22Rv1 (cell line): ENCODE results near the gene STIL.
"Not testable (repeated sequence)": the region's sequence is repeated elsewhere in the genome, so short reads cannot be mapped to it uniquely, and the experiment has no call there.

Experiments
- H3K27ac ChIP-seq: fragments of 450-650 bp; 2 replicates; pipeline ENCODE4 v1.5.1; 2017
- ZFX ChIP-seq: fragments of 450-650 bp; IDR thresholded peaks from 2 replicates; pipeline ENCODE4 v1.6.1; 2017; ENCODE audit warnings: antibody characterized with exemption, borderline replicate concordance
- TF ChIP-seq, protein P1 (sequence below): fragments of 450-650 bp; IDR thresholded peaks from 2 replicates; pipeline ENCODE4 v1.5.1; 2017; ENCODE audit warnings: mild to moderate bottlenecking

STIL gene

GRCh38 chr1:47317841-47318240, 3.9 kb upstream of the STIL start:
- TF ChIP-seq, protein P1, sequence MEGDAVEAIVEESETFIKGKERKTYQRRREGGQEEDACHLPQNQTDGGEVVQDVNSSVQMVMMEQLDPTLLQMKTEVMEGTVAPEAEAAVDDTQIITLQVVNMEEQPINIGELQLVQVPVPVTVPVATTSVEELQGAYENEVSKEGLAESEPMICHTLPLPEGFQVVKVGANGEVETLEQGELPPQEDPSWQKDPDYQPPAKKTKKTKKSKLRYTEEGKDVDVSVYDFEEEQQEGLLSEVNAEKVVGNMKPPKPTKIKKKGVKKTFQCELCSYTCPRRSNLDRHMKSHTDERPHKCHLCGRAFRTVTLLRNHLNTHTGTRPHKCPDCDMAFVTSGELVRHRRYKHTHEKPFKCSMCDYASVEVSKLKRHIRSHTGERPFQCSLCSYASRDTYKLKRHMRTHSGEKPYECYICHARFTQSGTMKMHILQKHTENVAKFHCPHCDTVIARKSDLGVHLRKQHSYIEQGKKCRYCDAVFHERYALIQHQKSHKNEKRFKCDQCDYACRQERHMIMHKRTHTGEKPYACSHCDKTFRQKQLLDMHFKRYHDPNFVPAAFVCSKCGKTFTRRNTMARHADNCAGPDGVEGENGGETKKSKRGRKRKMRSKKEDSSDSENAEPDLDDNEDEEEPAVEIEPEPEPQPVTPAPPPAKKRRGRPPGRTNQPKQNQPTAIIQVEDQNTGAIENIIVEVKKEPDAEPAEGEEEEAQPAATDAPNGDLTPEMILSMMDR = no peak
- TF ChIP-seq ZFX = no peak
- H3K27ac ChIP-seq = no peak overlapping the region

- no peak overlapping the region for H3K27ac ChIP-seq
- TF ChIP-seq, protein P1 = no peak
Observed at GRCh38 chr1:47309427-47309826, 4.5 kb downstream of the STIL start.

GRCh38 chr1:47302472-47302871, 11.5 kb downstream of the STIL start:
- H3K27ac ChIP-seq = no peak overlapping the region
- no peak for TF ChIP-seq ZFX
- TF ChIP-seq, protein P1 = no peak

DNA sequence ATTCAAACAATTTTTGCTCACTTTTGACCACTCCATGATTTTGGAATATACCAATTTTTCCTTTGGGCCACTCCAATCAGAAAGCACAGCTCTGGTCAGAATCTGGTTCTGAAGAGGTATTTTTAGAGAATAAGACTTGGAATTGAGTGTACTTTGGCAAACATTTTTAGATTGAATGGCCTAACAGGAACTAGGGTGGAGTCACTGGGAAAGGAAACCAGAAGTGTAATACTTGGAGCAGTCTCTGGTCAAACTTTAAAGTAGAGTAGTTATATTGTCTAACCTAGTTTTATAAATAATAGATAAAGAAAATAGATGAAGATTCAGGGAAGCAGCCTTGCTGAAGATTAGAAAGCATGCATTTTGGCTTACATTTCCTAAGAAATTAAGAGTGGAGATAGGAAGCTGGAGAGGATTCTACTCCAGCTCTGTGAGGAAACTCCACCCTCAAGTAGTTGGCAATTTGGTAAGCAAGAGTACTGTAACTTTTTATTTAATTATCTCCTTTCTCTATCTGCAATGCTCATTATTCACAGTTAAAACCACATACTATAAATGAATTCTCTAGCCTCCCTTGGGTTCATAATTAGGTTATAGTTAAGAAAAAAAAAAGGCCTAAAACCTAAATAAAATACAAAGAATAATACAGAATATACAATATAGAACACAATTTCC, 15.8 kb downstream of the STIL start:
- TF ChIP-seq, protein P1 = no peak
- TF ChIP-seq ZFX = no peak

DNA sequence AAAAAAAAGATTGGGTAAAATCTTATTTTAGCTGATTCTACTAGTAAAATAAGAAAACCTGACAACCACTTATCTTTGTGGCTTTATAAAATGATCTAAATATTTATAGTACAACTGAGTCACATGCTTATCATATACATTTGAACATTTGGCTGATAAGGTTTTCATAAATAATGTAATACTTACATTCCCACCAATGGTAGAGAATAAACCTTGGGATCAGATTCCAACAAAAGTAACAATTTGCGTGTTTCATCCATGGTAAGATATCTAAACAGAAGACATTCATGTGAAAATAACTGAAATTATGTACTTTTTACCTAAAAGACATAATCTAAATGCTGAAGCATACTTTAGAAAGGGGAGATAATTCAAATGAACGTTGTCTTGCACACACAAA, 18.4 kb downstream of the STIL start:
- TF ChIP-seq, protein P1 = no peak
- no peak for TF ChIP-seq ZFX

More for the DNA sequence above, 15.8 kb downstream of the STIL start:
- no peak overlapping the region for H3K27ac ChIP-seq

GRCh38 chr1:47294863-47295262, 19.1 kb downstream of the STIL start:
- not testable (repeated sequence) for H3K27ac ChIP-seq

More for the DNA sequence above, 18.4 kb downstream of the STIL start:
- H3K27ac ChIP-seq = no peak overlapping the region

DNA sequence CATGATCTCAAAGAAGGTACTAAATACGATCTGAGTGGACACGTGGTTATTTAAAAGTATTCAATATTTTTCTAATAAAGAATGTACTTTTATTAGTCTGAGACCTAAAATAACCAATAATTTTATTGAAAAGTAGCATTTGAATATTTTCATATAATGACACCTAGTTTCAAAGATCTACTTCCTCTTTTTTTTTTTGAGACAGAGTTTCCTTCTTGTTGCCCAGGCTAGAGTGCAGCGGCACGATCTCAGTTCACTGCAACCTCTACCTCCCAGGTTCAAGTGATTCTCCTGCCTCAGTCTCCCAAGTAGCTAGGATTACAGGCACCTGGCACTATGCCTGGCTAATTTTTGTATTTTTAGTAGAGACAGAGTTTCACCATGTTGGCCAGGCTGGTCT, 25.8 kb downstream of the STIL start:
- not testable (repeated sequence) for H3K27ac ChIP-seq

GRCh38 chr1:47280142-47280541, 33.8 kb downstream of the STIL start:
- no peak overlapping the region for H3K27ac ChIP-seq
- TF ChIP-seq, protein P1 = no peak
- no peak for TF ChIP-seq ZFX
